NT2/D1 (cell line): ENCODE results near the gene ECHDC1.

Source experiments
- DNase-seq: peaks from one replicate; pipeline ENCODE4 v3.0.0-alpha.2; 2011; ENCODE audit warnings: low read depth, low spot score
- H3K27me3 ChIP-seq: 2 replicates; pipeline ENCODE4 v1.6.0; 2011; ENCODE audit warnings: mild to moderate bottlenecking; ENCODE audit not compliant: insufficient read length, insufficient read depth
- H3K36me3 ChIP-seq: 2 replicates; pipeline ENCODE4 v1.6.1; 2011; ENCODE audit warnings: mild to moderate bottlenecking, low read length, mixed read lengths; ENCODE audit not compliant: insufficient read depth, insufficient read length
- H3K4me1 ChIP-seq: 2 replicates; pipeline ENCODE4 v1.5.1; 2011; ENCODE audit not compliant: insufficient read depth, insufficient read length
- H3K4me3 ChIP-seq: 2 replicates; pipeline ENCODE4 v1.5.1; 2011; ENCODE audit warnings: low read depth; ENCODE audit not compliant: insufficient read length
- H3K9ac ChIP-seq: 2 replicates; pipeline ENCODE4 v1.6.0; 2011; ENCODE audit warnings: low read depth; ENCODE audit not compliant: insufficient read length
- H3K9me3 ChIP-seq: 2 replicates; pipeline ENCODE4 v1.5.1; 2011; ENCODE audit warnings: mild to moderate bottlenecking, low read length; ENCODE audit not compliant: insufficient read depth
- SUZ12 ChIP-seq: IDR thresholded peaks from 2 replicates; pipeline ENCODE4 v1.6.1; 2011; ENCODE audit not compliant: insufficient read length, insufficient read depth; ENCODE audit errors: extremely low read depth
- YY1 ChIP-seq: IDR thresholded peaks from 2 replicates; pipeline ENCODE4 v1.6.1; 2011; ENCODE audit not compliant: insufficient read length, insufficient read depth
- ZNF274 ChIP-seq: IDR thresholded peaks from 2 replicates; pipeline ENCODE4 v1.6.1; 2011; ENCODE audit warnings: mild to moderate bottlenecking, low read depth, low read length

The ECHDC1 gene

GRCh38 chr6:127349980-127350379 lies 6.6 kb upstream of the ECHDC1 start:
- Histone ChIP-seq H3K9me3 (no peaks in the 10 kb centered on the region), H3K27me3 (no peaks in the 10 kb centered on the region), H3K4me1 (no peaks in the 10 kb centered on the region), H3K4me3 (no peak overlapping the region), H3K9ac (no peak overlapping the region), H3K36me3 (peaks cover 3% of the 10 kb centered on the region)
- TF ChIP-seq YY1 (no peak), SUZ12 (no peak), ZNF274 (no peak)
- no peak for DNase-seq

- H3K27me3 ChIP-seq: no peaks in the 10 kb centered on the region
- H3K9me3 ChIP-seq: no peaks in the 10 kb centered on the region
- TF ChIP-seq ZNF274 (no peak), SUZ12 (no peak)
- H3K4me1 ChIP-seq: no peaks in the 10 kb centered on the region
- no peak overlapping the region for H3K9ac ChIP-seq
- H3K36me3 ChIP-seq: peaks cover 3% of the 10 kb centered on the region
- no peak overlapping the region for H3K4me3 ChIP-seq
- no peak for DNase-seq
These were observed 4.7 kb upstream of the ECHDC1 start for GRCh38 chr6:127348028-127348661.

GRCh38 chr6:127347178-127347577 lies 3.8 kb upstream of the ECHDC1 start:
- H3K9me3 ChIP-seq: no peaks in the 10 kb centered on the region

GRCh38 chr6:127345521-127345920 lies 2.1 kb upstream of the ECHDC1 start:
- H3K4me3 ChIP-seq: no peak overlapping the region
- no peaks in the 10 kb centered on the region for H3K9me3 ChIP-seq
- no peaks in the 10 kb centered on the region for H3K4me1 ChIP-seq
- H3K9ac ChIP-seq: no peak overlapping the region
- no peak for DNase-seq
- no peaks in the 10 kb centered on the region for H3K27me3 ChIP-seq
- peaks cover 3% of the 10 kb centered on the region for H3K36me3 ChIP-seq
- TF ChIP-seq ZNF274: no peak
- TF ChIP-seq SUZ12: no peak
- no peak for TF ChIP-seq YY1

More at GRCh38 chr6:127347178-127347577, 3.8 kb upstream of the ECHDC1 start:
- peaks cover 3% of the 10 kb centered on the region for H3K36me3 ChIP-seq
- H3K4me1 ChIP-seq: no peaks in the 10 kb centered on the region
- TF ChIP-seq SUZ12: no peak
- no peak for TF ChIP-seq ZNF274
- TF ChIP-seq YY1: no peak
- no peak overlapping the region for H3K9ac ChIP-seq
- H3K4me3 ChIP-seq: no peak overlapping the region
- H3K27me3 ChIP-seq: no peaks in the 10 kb centered on the region
- DNase-seq: no peak

GRCh38 chr6:127343809-127344659 lies 625 bp upstream of the ECHDC1 start:
- peak overlapping the region; percentile 86 for H3K4me3 ChIP-seq
- peak overlapping the region; percentile 94 for H3K9ac ChIP-seq
- no peaks in the 10 kb centered on the region for H3K4me1 ChIP-seq
- peaks cover 3% of the 10 kb centered on the region for H3K36me3 ChIP-seq
- H3K9me3 ChIP-seq: no peaks in the 10 kb centered on the region
- H3K27me3 ChIP-seq: no peaks in the 10 kb centered on the region
- DNase-seq: no peak
- TF ChIP-seq SUZ12 (no peak), ZNF274 (no peak), YY1 (no peak)

GRCh38 chr6:127342296-127342945 lies 988 bp downstream of the ECHDC1 start:
- H3K9me3 ChIP-seq: no peaks in the 10 kb centered on the region
- no peak for DNase-seq
- peak overlapping the region; percentile 86 for H3K4me3 ChIP-seq
- no peaks in the 10 kb centered on the region for H3K36me3 ChIP-seq
- no peaks in the 10 kb centered on the region for H3K4me1 ChIP-seq
- TF ChIP-seq SUZ12 (no peak), ZNF274 (no peak), YY1 (no peak)
- peak overlapping the region; percentile 94 for H3K9ac ChIP-seq
- no peaks in the 10 kb centered on the region for H3K27me3 ChIP-seq

GRCh38 chr6:127341471-127342202 lies 1.8 kb downstream of the ECHDC1 start:
- Histone ChIP-seq H3K4me1 (no peaks in the 10 kb centered on the region), H3K27me3 (no peaks in the 10 kb centered on the region), H3K36me3 (no peaks in the 10 kb centered on the region), H3K4me3 (peak overlapping the region; percentile 86), H3K9me3 (no peaks in the 10 kb centered on the region), H3K9ac (peak overlapping the region; percentile 94)
- TF ChIP-seq SUZ12 (no peak), ZNF274 (no peak), YY1 (no peak)
- no peak for DNase-seq
